ENCODE results near the gene PAX8.
"Not testable (repeated sequence)": the region's sequence is repeated elsewhere in the genome, so short reads cannot be mapped to it uniquely, and the experiment has no call there.

DNA sequence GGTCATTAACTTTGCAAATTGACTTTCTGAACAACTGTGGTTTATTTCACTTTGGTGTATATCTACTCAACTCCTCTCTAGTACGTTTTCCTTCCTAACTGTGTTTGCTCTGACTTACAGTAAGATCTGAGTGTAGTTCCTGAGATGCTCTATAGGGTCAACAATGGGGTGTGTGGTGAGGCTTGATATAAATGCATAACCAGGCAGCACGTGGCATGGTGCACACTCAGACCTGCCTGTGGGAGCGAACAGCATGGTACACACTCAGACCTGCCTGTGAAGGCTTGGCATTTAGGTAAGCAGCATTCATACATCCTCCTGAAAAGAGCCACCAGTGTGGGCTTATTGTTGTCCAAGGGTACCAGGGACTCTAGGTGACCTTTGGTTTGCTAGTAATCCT, 32.5 kb upstream of the PAX8 start:
- TF ChIP-seq CTCF (IDR thresholded peaks at IDR 0.05); ZFX (IDR thresholded peaks at IDR 0.05; ENCODE audit: borderline replicate concordance): not testable (repeated sequence)

Data from 22Rv1 (cell line).